Testis (tissue), 2 donors: ENCODE data around the gene ADORA1.

Source experiments
- CTCF ChIP-seq, 3 experiments: fragments of 450-650 bp in 2 of 3; fragments of 200-600 bp in 1 of 3; sonication (generic) in 1 of 3; IDR thresholded peaks; one replicate each; pipeline ENCODE4 v1.5.1; 2016 to 2019; ENCODE audit warnings: antibody characterized with exemption in 3 of 3, mild to moderate bottlenecking in 2 of 3, moderate library complexity in 1 of 3
- POLR2A ChIP-seq: fragments of 450-650 bp; IDR thresholded peaks from one replicate; pipeline ENCODE4 v1.6.1; 2017; ENCODE audit warnings: antibody characterized with exemption, mild to moderate bottlenecking, moderate library complexity

- TF ChIP-seq CTCF (IDR thresholded peaks at IDR 0.05) (no peak), POLR2A (no peak)
These were observed 51.5 kb downstream of the ADORA1 start for GRCh38 chr1:203178821-203179666.
